Trophoblast cell (in vitro differentiated cells and primary cell): ENCODE measurements around the gene C11orf42.

Source experiments
- DNase-seq, 2 donors: peaks; one replicate each; pipeline ENCODE4 v3.0.0-alpha.2; 2016
- H2AFZ ChIP-seq: 2 replicates; pipeline ENCODE4 v1.6.1; 2013; ENCODE audit warnings: low read length, moderate library complexity, mild to moderate bottlenecking; ENCODE audit not compliant: insufficient read depth, poor library complexity
- H2AK5ac ChIP-seq: 2 replicates; pipeline ENCODE4 v1.6.1; 2013; ENCODE audit warnings: mild to moderate bottlenecking, low read length
- H2BK120ac ChIP-seq: 2 replicates; pipeline ENCODE4 v1.6.1; 2013; ENCODE audit warnings: low read length, mild to moderate bottlenecking, moderate library complexity; ENCODE audit not compliant: insufficient read depth, poor library complexity
- H2BK12ac ChIP-seq: 2 replicates; pipeline ENCODE4 v1.6.1; 2013; ENCODE audit warnings: mild to moderate bottlenecking, low read length, moderate library complexity
- H2BK5ac ChIP-seq: 2 replicates; pipeline ENCODE4 v1.6.1; 2013; ENCODE audit warnings: low read length, low read depth, moderate library complexity, mild to moderate bottlenecking; ENCODE audit not compliant: poor library complexity
- H3K14ac ChIP-seq: 2 replicates; pipeline ENCODE4 v1.6.1; 2013; ENCODE audit warnings: mild to moderate bottlenecking, low read length
- H3K18ac ChIP-seq: 2 replicates; pipeline ENCODE4 v1.6.1; 2013; ENCODE audit warnings: mild to moderate bottlenecking, low read length
- H3K23ac ChIP-seq: 2 replicates; pipeline ENCODE4 v1.6.1; 2013; ENCODE audit warnings: low read length
- H3K27ac ChIP-seq: 2 replicates; pipeline ENCODE4 v1.5.1; 2013; ENCODE audit warnings: low read depth, mild to moderate bottlenecking, inconsistent platforms, low read length, moderate library complexity
- H3K27me3 ChIP-seq: 2 replicates; pipeline ENCODE4 v1.6.1; 2013; ENCODE audit warnings: inconsistent platforms, mild to moderate bottlenecking, low read length, moderate library complexity; ENCODE audit not compliant: insufficient read depth
- H3K36me3 ChIP-seq, 2 experiments: 1 replicate in 1 of 2; 2 replicates in 1 of 2; pipeline ENCODE4 v1.6.1; 2013; ENCODE audit warnings: low read length in 2 of 2, mild to moderate bottlenecking in 2 of 2, moderate library complexity in 1 of 2; ENCODE audit not compliant: insufficient read depth in 2 of 2, control insufficient read depth in 1 of 2
- H3K4ac ChIP-seq: 2 replicates; pipeline ENCODE4 v1.6.1; 2013; ENCODE audit warnings: low read depth, mild to moderate bottlenecking, low read length, moderate library complexity
- H3K4me1 ChIP-seq, 2 experiments: 1 replicate in 1 of 2; 2 replicates in 1 of 2; pipeline ENCODE4 v1.6.1; 2013; ENCODE audit warnings: low read length in 2 of 2, mild to moderate bottlenecking in 2 of 2, moderate library complexity in 1 of 2; ENCODE audit not compliant: insufficient read depth in 2 of 2, control insufficient read depth in 1 of 2
- H3K4me2 ChIP-seq: 2 replicates; pipeline ENCODE4 v1.6.1; 2013; ENCODE audit warnings: inconsistent platforms, mild to moderate bottlenecking, low read length, moderate library complexity
- H3K4me3 ChIP-seq: 2 replicates; pipeline ENCODE4 v1.5.1; 2013; ENCODE audit warnings: mild to moderate bottlenecking, low read depth, low read length, inconsistent platforms
- H3K79me1 ChIP-seq: one replicate; pipeline ENCODE4 v1.6.1; 2013; ENCODE audit warnings: low read length
- H3K79me2 ChIP-seq: 2 replicates; pipeline ENCODE4 v1.6.1; 2013; ENCODE audit warnings: low read length, mild to moderate bottlenecking; ENCODE audit not compliant: control insufficient read depth, insufficient read depth, poor library complexity
- H3K9ac ChIP-seq: 2 replicates; pipeline ENCODE4 v1.6.1; 2013; ENCODE audit warnings: mild to moderate bottlenecking, low read length
- H3K9me3 ChIP-seq: 2 replicates; pipeline ENCODE4 v1.6.1; 2013; ENCODE audit warnings: low read depth, mild to moderate bottlenecking, control low read depth, inconsistent platforms, low read length; ENCODE audit not compliant: insufficient read depth
- H4K12ac ChIP-seq: 2 replicates; pipeline ENCODE4 v1.6.1; 2013; ENCODE audit warnings: low read depth, mild to moderate bottlenecking, low read length, moderate library complexity
- H4K8ac ChIP-seq: 2 replicates; pipeline ENCODE4 v1.6.1; 2013; ENCODE audit warnings: low read depth, mild to moderate bottlenecking, low read length, moderate library complexity
- H4K91ac ChIP-seq: one replicate; pipeline ENCODE4 v1.6.1; 2013; ENCODE audit warnings: low read depth, mild to moderate bottlenecking, low read length, moderate library complexity
- WGBS: extraction: QIAGEN DNeasy Blood & Tissue Kit; methylation state at CpG from one replicate; pipeline ENCODE4 v1.1.7; 2013; ENCODE audit warnings: missing lambda C conversion rate; ENCODE audit not compliant: insufficient read length, insufficient coverage; ENCODE audit errors: extremely low coverage; 5-methylcytosine and 5-hydroxymethylcytosine counted together

C11orf42 gene

GRCh38 chr11:6233984-6234386 is 28.6 kb downstream of the C11orf42 start:
- H4K91ac ChIP-seq, result peak overlapping the region; percentile 23
- peak overlapping the region; percentile 36 for H4K12ac ChIP-seq
- peak overlapping the region; percentile 33 for H4K8ac ChIP-seq
- H3K4me3 ChIP-seq, result peak overlapping the region; percentile 91
- H3K23ac ChIP-seq, result no peak overlapping the region
- H2BK5ac ChIP-seq, result no peak overlapping the region
- peaks cover 5% of the 10 kb centered on the region for H3K79me2 ChIP-seq
- peak overlapping the region; percentile 71 for H3K4ac ChIP-seq
- peaks cover 7% of the 10 kb centered on the region for H3K79me1 ChIP-seq
- peak overlapping the region; percentile 54 for H3K14ac ChIP-seq
- no peak overlapping the region for H3K18ac ChIP-seq
- peak overlapping the region; percentile 67 for H2AFZ ChIP-seq
- peaks cover 6 to 8% of the 10 kb centered on the region in 2 experiments for H3K4me1 ChIP-seq
- H2AK5ac ChIP-seq, result no peak overlapping the region
- H3K9ac ChIP-seq, result peak overlapping the region; percentile 83
- no CpG with 5 or more reads among the region's 10 CpGs for WGBS
- no peak overlapping the region for H3K27ac ChIP-seq
- no peaks in the 10 kb centered on the region for H3K36me3 ChIP-seq
- no peaks in the 10 kb centered on the region for H3K27me3 ChIP-seq
- H3K9me3 ChIP-seq, result no peaks in the 10 kb centered on the region
- no peak overlapping the region for H2BK12ac ChIP-seq
- no peak overlapping the region for H2BK120ac ChIP-seq
- H3K4me2 ChIP-seq, result peak overlapping the region; percentile 81
- DNase-seq, result no peak

GRCh38 chr11:6234387-6235107 is 29.2 kb downstream of the C11orf42 start, which contains the start of gene FHIP1B:
FHIP1B (minus strand) TSS chr11:6234636; CDS start chr11:6224516, 10,120 bp downstream.
- no CpG with 5 or more reads among the region's 62 CpGs for WGBS

GRCh38 chr11:6237266-6237665 is 31.9 kb downstream of the C11orf42 start:
- no peaks in the 10 kb centered on the region for H3K36me3 ChIP-seq
- H3K79me1 ChIP-seq, result peaks cover 7% of the 10 kb centered on the region
- no peak overlapping the region for H2BK12ac ChIP-seq
- no peak overlapping the region for H2BK5ac ChIP-seq
- no peak overlapping the region for H3K4me3 ChIP-seq
- no peak overlapping the region for H4K91ac ChIP-seq
- no peaks in the 10 kb centered on the region for H3K9me3 ChIP-seq
- H3K4me1 ChIP-seq, result peaks cover 2 to 5% of the 10 kb centered on the region in 2 experiments
- H2AFZ ChIP-seq, result no peak overlapping the region
- no peak overlapping the region for H2BK120ac ChIP-seq
- H3K79me2 ChIP-seq, result peaks cover 5% of the 10 kb centered on the region
- no peak overlapping the region for H3K4ac ChIP-seq
- H3K27ac ChIP-seq, result no peak overlapping the region
- DNase-seq, result no peak
- WGBS, result no CpG with 5 or more reads among the region's 4 CpGs
- no peak overlapping the region for H2AK5ac ChIP-seq
- H4K8ac ChIP-seq, result no peak overlapping the region
- no peaks in the 10 kb centered on the region for H3K27me3 ChIP-seq
- H4K12ac ChIP-seq, result no peak overlapping the region
- no peak overlapping the region for H3K18ac ChIP-seq
- no peak overlapping the region for H3K4me2 ChIP-seq
- H3K9ac ChIP-seq, result no peak overlapping the region
- no peak overlapping the region for H3K23ac ChIP-seq
- no peak overlapping the region for H3K14ac ChIP-seq

More at GRCh38 chr11:6234387-6235107, 29.2 kb downstream of the C11orf42 start, which contains the start of gene FHIP1B:
- Histone ChIP-seq H3K27me3 (no peaks in the 10 kb centered on the region), H3K4me1 (peaks cover 6 to 8% of the 10 kb centered on the region in 2 experiments), H3K14ac (peak within 1 kb of the TSS; percentile 54), H3K79me2 (peaks cover 5% of the 10 kb centered on the region), H2BK120ac (peak within 1 kb of the TSS; percentile 18), H4K8ac (peak within 1 kb of the TSS; percentile 82), H4K91ac (peak within 1 kb of the TSS; percentile 33), H3K27ac (peak within 1 kb of the TSS; percentile 18), H3K9me3 (no peaks in the 10 kb centered on the region), H3K23ac (no peak within 1 kb of the TSS), H2BK12ac (no peak within 1 kb of the TSS), H3K18ac (peak within 1 kb of the TSS; percentile 36), H3K4me2 (peak within 1 kb of the TSS; percentile 90), H3K4me3 (peak within 1 kb of the TSS; percentile 91), H3K79me1 (peaks cover 7% of the 10 kb centered on the region), H3K9ac (peak within 1 kb of the TSS; percentile 86), H3K36me3 (no peaks in the 10 kb centered on the region), H2AK5ac (no peak within 1 kb of the TSS), H3K4ac (peak within 1 kb of the TSS; percentile 71), H2AFZ (peak within 1 kb of the TSS; percentile 67), H2BK5ac (no peak within 1 kb of the TSS), H4K12ac (peak within 1 kb of the TSS; percentile 68)
- peak; percentile 100 for DNase-seq

GRCh38 chr11:6237761-6238302 is 32.5 kb downstream of the C11orf42 start:
- no peak overlapping the region for H2BK12ac ChIP-seq
- peaks cover 5% of the 10 kb centered on the region for H3K79me2 ChIP-seq
- no peak overlapping the region for H4K8ac ChIP-seq
- no peak overlapping the region for H3K9ac ChIP-seq
- no peak overlapping the region for H2AFZ ChIP-seq
- no peak overlapping the region for H3K4ac ChIP-seq
- no peak overlapping the region for H2BK5ac ChIP-seq
- H3K36me3 ChIP-seq, result no peaks in the 10 kb centered on the region
- no peak overlapping the region for H4K91ac ChIP-seq
- no peak overlapping the region for H2BK120ac ChIP-seq
- no peak overlapping the region for H3K4me2 ChIP-seq
- H3K27me3 ChIP-seq, result no peaks in the 10 kb centered on the region
- no peak overlapping the region for H3K27ac ChIP-seq
- H3K14ac ChIP-seq, result no peak overlapping the region
- H3K4me3 ChIP-seq, result no peak overlapping the region
- no peak for DNase-seq
- H3K18ac ChIP-seq, result no peak overlapping the region
- no peak overlapping the region for H2AK5ac ChIP-seq
- H3K9me3 ChIP-seq, result no peaks in the 10 kb centered on the region
- WGBS, result no CpG with 5 or more reads among the region's 5 CpGs
- H4K12ac ChIP-seq, result no peak overlapping the region
- no peak overlapping the region for H3K23ac ChIP-seq
- H3K79me1 ChIP-seq, result peaks cover 7% of the 10 kb centered on the region
- peaks cover 2 to 5% of the 10 kb centered on the region in 2 experiments for H3K4me1 ChIP-seq
